Stimulated activated naive CD4-positive, alpha-beta T cell (primary cell): ENCODE data around the gene ARMC2.

Experiments used
- DNase-seq, 6 experiments: peaks; one replicate each; lab custom pipeline; 2025; lab: John Stamatoyannopoulos, UW

ARMC2 gene

GRCh38 chr6:108988296-108988695, 140.1 kb downstream of the ARMC2 start:
- DNase-seq = no peak

GRCh38 chr6:108988765-108989164, 140.5 kb downstream of the ARMC2 start:
- DNase-seq = no peak

GRCh38 chr6:108989700-108990099, 141.5 kb downstream of the ARMC2 start:
- no peak for DNase-seq

- DNase-seq = no peak
These were observed 145.7 kb downstream of the ARMC2 start for GRCh38 chr6:108993876-108994275.

GRCh38 chr6:108995296-108995695, 147.1 kb downstream of the ARMC2 start:
- no peak for DNase-seq

- no peak for DNase-seq
These were observed 148.0 kb downstream of the ARMC2 start for GRCh38 chr6:108996208-108996607.

- DNase-seq = no peak
These were observed 150.3 kb downstream of the ARMC2 start for GRCh38 chr6:108998485-108998884.

GRCh38 chr6:108999428-108999827, 151.2 kb downstream of the ARMC2 start:
- DNase-seq = no peak

- no peak for DNase-seq
These were observed 152.1 kb downstream of the ARMC2 start for GRCh38 chr6:109000289-109000688.

- no peak for DNase-seq
These were observed 153.2 kb downstream of the ARMC2 start for GRCh38 chr6:109001291-109001894.

- DNase-seq = no peak
These were observed 154.0 kb downstream of the ARMC2 start for GRCh38 chr6:109002051-109002697.

- no peak for DNase-seq
These were observed 154.7 kb downstream of the ARMC2 start for GRCh38 chr6:109002882-109003281.

GRCh38 chr6:109006818-109007217, 158.6 kb downstream of the ARMC2 start:
- no peak for DNase-seq

- no peak for DNase-seq
These were observed 159.3 kb downstream of the ARMC2 start for GRCh38 chr6:109007521-109007920.

- DNase-seq = no peak
These were observed 159.8 kb downstream of the ARMC2 start for GRCh38 chr6:109008054-109008453.

- peak in 2 of 6 experiments; percentile 43 to 63 for DNase-seq
These were observed 160.5 kb downstream of the ARMC2 start for GRCh38 chr6:109008537-109009235.

- peak; percentile 83 to 91 (median 90) for DNase-seq
These were observed 161.2 kb downstream of the ARMC2 start for GRCh38 chr6:109009236-109009961.

- no peak for DNase-seq
These were observed 161.9 kb downstream of the ARMC2 start for GRCh38 chr6:109009962-109010704.

- no peak for DNase-seq
These were observed 162.5 kb downstream of the ARMC2 start for GRCh38 chr6:109010705-109011102.

- no peak for DNase-seq
These were observed 165.6 kb downstream of the ARMC2 start for GRCh38 chr6:109013656-109014305.

- DNase-seq = no peak
These were observed 166.4 kb downstream of the ARMC2 start for GRCh38 chr6:109014606-109015005.
